ENCODE measurements around the gene TAF11. TPM values are rescaled to one million over a fixed set of nuclear protein-coding genes. Genes with fewer than 3 reads are reported as not detected.
A peak's percentile ranks its signal among the peaks of the same experiment; 100 is the strongest.
"Not testable (repeated sequence)": the region's sequence is repeated elsewhere in the genome, so short reads cannot be mapped to it uniquely, and the experiment has no call there.

Gene TAF11
- total RNA-seq, 1 donor from 2014 or later: 37.2 TPM

GRCh38 chr6:34904990-34905613 lies 17.3 kb upstream of the TAF11 start:
- DNase-seq: no peak

DNA sequence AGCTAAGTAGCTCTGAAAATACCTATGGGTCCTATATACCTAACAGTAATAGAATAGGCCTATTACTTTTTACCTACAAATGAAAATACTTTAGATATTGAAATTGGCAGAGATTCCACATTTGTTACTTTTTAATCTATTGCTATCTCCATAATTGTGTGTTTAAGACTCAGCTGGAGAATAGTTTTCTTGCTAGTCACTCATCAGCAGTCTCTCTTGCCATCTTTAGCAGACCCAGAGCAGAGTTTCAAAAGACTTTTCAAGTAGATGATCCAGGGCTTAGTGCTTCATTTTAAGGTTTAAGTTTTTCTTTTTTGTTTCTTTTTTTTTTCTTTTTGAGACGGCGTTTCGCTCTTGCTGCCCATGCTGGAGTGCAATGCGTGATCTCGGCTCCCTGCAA lies 14.1 kb upstream of the TAF11 start:
- DNase-seq: no peak

GRCh38 chr6:34900321-34901031 lies 12.6 kb upstream of the TAF11 start:
- no peak for DNase-seq

DNA sequence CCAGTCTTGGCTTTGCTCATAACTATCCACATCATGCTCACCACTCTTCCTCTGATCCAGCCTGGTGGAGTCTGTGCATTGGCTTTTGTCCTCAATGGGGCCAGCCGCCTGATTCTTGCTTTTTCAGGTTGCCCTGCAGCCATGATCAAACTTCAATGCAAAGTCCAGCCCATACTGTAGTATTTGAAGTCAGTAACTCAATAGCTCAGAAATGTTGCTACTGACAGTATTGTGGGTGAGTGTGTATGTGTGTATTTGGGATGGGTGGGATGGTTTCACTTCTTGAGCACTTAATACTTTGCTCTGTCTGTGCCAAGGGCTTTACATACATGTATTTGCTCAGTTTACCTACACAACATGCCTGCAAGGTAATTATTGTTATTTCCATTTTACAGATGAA lies 11.9 kb upstream of the TAF11 start:
- DNase-seq: not testable (repeated sequence)

DNA sequence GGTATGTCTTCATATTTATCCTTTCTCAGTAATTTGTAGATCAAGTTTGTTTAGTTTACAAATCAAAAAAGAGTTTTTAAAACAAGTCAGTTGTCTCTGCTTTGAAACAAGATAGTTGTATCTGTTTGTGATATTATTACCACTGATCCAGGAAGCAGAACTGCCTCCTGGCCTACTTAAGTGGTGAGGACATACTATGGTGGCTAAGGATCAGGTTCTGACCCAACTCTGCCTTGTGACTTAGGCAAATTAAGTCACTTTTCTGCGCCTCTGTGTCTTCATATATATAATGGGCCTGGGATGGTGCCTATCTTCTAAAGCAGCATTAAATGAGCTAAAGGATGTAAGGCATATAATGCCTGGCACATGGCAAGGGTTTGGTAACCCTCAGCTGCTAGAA lies 9.9 kb upstream of the TAF11 start:
- no peak for DNase-seq

GRCh38 chr6:34897130-34897529 lies 9.3 kb upstream of the TAF11 start:
- no peak for DNase-seq

- DNase-seq: no peak
Observed at GRCh38 chr6:34894693-34895092, 6.9 kb upstream of the TAF11 start.

GRCh38 chr6:34891296-34891695 lies 3.5 kb upstream of the TAF11 start:
- DNase-seq: peak; percentile 15

DNA sequence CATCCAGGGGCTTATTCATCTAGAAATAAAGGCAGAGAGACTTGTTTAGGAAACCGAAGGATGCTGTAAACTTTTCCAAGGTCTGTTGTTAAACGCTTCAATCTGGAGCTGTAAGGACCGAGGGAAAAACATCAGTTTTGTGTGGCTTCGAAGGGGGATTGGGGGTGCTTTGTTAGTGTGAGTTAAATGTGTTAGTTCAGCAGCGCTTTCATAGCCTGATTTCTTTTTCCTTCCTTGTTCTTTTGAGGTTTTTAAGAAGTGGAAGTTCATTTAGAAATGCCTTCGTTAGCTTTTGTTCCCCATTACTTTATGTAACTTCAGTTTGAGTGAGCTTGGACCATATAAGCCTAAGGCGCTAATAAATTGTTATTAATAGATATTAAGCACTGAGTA lies 2.7 kb upstream of the TAF11 start:
- no peak for DNase-seq

GRCh38 chr6:34888874-34889555 lies 1.2 kb upstream of the TAF11 start, which contains the start of gene ANKS1A:
Gene ANKS1A, plus strand, starts transcription at chr6:34889255. Its CDS starts 148 bp downstream, at chr6:34889403.
- DNase-seq: peak; percentile 90

DNA sequence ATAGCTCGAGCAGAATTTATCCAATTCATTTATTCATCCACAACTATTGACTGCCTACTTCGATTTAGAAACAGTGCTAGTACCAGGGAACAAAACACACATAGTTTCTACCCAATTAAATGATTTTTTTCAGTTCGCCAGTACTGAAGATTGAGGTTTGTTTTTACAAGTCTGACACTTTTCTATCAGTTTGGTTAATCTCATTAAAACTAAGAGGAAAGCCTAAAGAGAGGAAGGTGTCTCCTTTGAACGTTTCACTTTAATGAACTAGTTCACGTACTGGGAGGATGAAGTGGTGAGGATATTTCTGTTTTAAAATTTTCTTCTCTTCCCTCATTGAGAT lies 643 bp upstream of the TAF11 start:
- no peak for DNase-seq

- DNase-seq: not testable (repeated sequence)
Observed at GRCh38 chr6:34885837-34886236, 2.0 kb downstream of the TAF11 start.

DNA sequence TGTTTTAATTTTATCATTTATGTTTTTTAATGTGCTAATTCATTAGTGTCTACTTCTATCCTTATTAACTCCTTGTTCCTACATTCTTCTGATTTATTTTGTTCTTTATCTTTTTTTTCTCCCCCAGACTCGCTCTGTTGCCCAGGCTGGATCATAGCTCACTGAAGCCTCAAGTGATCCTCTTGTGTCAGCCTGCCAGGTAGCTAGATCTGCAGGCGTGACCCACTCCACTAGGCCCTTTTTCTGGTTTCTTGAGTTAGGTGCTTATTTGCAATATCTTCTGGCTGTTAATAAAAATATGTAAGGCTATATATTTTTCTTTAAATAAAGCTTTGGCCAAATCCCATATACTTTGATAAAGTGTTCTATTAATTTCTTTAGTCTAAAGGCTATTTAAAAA lies 2.8 kb downstream of the TAF11 start:
- no peak for DNase-seq

- not testable (repeated sequence) for DNase-seq
Observed at GRCh38 chr6:34884073-34884472, 3.8 kb downstream of the TAF11 start.

- DNase-seq: no peak
Observed at GRCh38 chr6:34877869-34878485, 9.9 kb downstream of the TAF11 start.

- DNase-seq: no peak
Observed at GRCh38 chr6:34877259-34877658, 10.6 kb downstream of the TAF11 start.

DNA sequence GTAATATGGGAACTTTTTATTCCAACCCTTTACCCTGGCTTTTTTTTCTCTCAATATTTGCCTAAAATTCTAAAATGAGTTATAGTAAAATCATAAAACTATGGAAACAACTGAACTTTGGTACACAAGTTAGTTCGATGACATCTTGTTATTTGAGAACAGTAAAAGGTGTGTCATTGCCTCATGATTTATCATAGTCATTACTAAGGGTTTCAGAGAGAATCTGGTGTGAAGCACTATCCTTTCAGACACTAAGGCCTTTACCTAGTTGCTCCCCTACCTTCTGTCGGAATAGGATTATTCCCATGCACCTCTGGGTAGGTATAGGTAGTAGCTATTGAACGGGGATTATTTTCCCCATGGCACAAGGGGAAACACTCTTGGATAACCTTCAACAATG lies 11.4 kb downstream of the TAF11 start:
- DNase-seq: no peak

DNA sequence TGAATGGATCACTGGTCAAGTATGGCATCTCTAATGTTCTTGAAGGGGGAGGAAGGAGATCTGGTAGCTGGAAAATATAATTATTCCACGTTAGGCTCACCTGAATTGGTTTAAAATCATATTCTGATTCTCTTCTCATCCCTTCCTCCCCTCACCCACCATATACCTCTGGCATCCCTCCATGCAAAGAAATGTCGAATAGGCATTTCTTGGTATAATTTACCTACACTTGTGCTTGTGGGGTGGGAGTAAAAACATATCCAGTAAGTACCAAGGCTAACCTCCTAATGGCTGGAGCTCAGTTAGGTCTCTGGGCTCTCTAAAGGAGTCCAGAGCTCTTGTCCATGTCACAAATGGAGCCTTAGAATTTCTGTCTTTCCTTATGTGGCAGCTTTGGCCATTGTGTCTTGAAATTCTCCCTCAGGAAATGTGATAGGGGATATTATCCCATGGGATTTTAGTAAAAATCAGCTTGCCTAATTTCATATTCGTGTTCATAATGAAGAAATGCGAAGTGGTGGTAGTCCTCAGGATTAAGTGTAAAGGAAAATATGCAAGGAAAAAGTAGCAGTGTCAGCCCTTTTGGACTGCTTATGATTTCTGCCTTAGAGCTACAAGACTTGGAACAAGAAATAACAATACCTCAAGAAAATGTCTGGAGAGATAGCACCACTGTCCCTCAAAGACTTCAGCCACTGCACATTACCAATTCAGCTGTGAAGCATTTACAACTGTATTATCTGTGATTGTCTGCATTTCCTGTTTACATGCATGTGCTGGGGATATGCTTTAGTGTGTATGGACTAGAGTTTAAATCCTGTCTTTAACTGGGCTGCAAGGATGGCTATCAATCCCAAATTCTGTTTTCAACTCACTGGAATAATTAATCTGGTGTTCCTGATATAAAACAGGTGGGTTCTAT lies 12.3 kb downstream of the TAF11 start:
- no peak for DNase-seq

DNA sequence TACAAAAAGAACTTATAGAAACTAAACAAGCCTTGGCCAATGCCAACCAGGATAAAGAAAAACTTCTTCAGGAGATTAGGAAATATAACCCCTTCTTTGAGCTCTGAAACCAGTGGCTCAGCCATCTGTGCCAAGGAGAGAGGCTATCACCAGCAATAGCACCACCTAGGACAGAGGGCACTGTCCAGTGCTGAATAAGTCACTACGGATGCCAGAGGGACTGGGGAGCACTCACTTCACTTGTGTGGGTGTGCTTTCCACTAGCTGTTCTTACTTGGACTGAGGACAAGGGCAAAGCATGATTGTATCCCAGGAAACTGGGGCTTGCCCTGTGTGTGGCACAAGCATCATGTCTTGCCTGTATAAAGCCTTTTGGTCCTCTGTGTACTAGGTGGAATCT lies 15.5 kb downstream of the TAF11 start:
- no peak for DNase-seq

GRCh38 chr6:34871853-34872252 lies 16.0 kb downstream of the TAF11 start:
- no peak for DNase-seq

GRCh38 chr6:34867484-34867883 lies 20.4 kb downstream of the TAF11 start:
- DNase-seq: no peak

DNA sequence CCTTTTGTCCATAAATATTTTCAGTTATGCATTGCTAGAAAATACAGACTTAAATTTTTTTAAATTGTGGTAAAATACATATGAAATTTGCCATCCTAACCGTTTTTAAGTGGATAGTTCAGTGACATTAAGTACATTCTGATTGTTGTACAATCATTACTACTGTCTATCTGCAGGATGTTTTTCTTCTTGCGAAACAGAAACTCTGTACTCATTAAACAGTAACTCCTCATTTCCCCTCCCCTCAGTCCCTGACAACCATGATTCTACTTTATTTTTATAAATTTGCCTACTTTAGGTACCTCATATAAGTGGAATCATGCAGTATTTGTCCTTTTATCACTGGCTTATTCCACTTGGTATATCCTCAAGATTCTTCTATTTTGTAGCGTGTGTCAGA lies 21.3 kb downstream of the TAF11 start:
- DNase-seq: no peak

Data from tongue (tissue), 2 donors.